HepG2 (cell line): ENCODE data around the gene OXLD1. TPM values are rescaled to one million over a fixed set of nuclear protein-coding genes. Genes with fewer than 3 reads are reported as not detected.

ENCODE experiments used
- GLMP ChIP-seq: sonication (generic); formaldehyde crosslinking; IDR thresholded peaks from 2 replicates; pipeline ENCODE4 v1.9.0; 2021; ENCODE audit warnings: missing genetic modification reagents, mild to moderate bottlenecking, borderline replicate concordance
- KDM1A ChIP-seq: IDR thresholded peaks from 2 replicates; pipeline ENCODE4 v1.6.1; 2016; ENCODE audit warnings: missing compliant biosample characterization
- NFAT5 ChIP-seq: sonication (generic); formaldehyde crosslinking; IDR thresholded peaks from 2 replicates; pipeline ENCODE4 v1.4.0; 2020; ENCODE audit warnings: missing genetic modification reagents
- NFATC3 ChIP-seq: sonication (generic); formaldehyde crosslinking; IDR thresholded peaks from 2 replicates; pipeline ENCODE4 v1.5.1; 2020; ENCODE audit warnings: mild to moderate bottlenecking, missing genetic modification reagents
- NFKB2 ChIP-seq: sonication (generic); formaldehyde crosslinking; IDR thresholded peaks from 2 replicates; pipeline ENCODE4 v1.4.0; 2020; ENCODE audit warnings: missing genetic modification reagents, borderline replicate concordance
- NFKBIZ ChIP-seq: IDR thresholded peaks from 2 replicates; pipeline ENCODE4 v1.6.1; 2018; ENCODE audit warnings: missing genetic modification reagents, missing compliant biosample characterization
- POLR2AphosphoS2 ChIP-seq: IDR thresholded peaks from 2 replicates; pipeline ENCODE4 v1.6.1; 2011; ENCODE audit warnings: low read depth, low read length, improper control_type of control experiment
- SALL1 ChIP-seq: sonication (generic); formaldehyde crosslinking; IDR thresholded peaks from 2 replicates; pipeline ENCODE4 v1.8.0; 2022; ENCODE audit warnings: mild to moderate bottlenecking, missing genetic modification reagents
- SATB2 ChIP-seq: sonication (generic); formaldehyde crosslinking; IDR thresholded peaks from 2 replicates; pipeline ENCODE4 v1.5.0; 2020; ENCODE audit warnings: missing genetic modification reagents
- TCF7 ChIP-seq: sonication (generic); IDR thresholded peaks from 2 replicates; pipeline ENCODE4 v1.6.1; 2016; ENCODE audit warnings: antibody characterized with exemption, low read depth
- ZHX1 ChIP-seq: sonication (generic); formaldehyde crosslinking; IDR thresholded peaks from 2 replicates; pipeline ENCODE4 v1.8.1; 2022; ENCODE audit warnings: low read depth, mild to moderate bottlenecking, missing genetic modification reagents
- ZNF30 ChIP-seq: sonication (generic); formaldehyde crosslinking; IDR thresholded peaks from 2 replicates; pipeline ENCODE4 v1.5.0; 2020; ENCODE audit warnings: mild to moderate bottlenecking, missing genetic modification reagents
- ZNF333 ChIP-seq: sonication (generic); formaldehyde crosslinking; IDR thresholded peaks from 2 replicates; pipeline ENCODE4 v1.4.0; 2020; ENCODE audit warnings: mild to moderate bottlenecking, missing genetic modification reagents, borderline replicate concordance
- ZNF34 ChIP-seq: sonication (generic); formaldehyde crosslinking; IDR thresholded peaks from 2 replicates; pipeline ENCODE4 v1.4.0; 2020; ENCODE audit warnings: mild to moderate bottlenecking, missing genetic modification reagents, borderline replicate concordance
- ZNF446 ChIP-seq: sonication (generic); formaldehyde crosslinking; IDR thresholded peaks from 2 replicates; pipeline ENCODE4 v1.5.0; 2020; ENCODE audit warnings: mild to moderate bottlenecking, missing genetic modification reagents
- ZZZ3 ChIP-seq: sonication (generic); formaldehyde crosslinking; IDR thresholded peaks from 2 replicates; pipeline ENCODE4 v1.4.0; 2020; ENCODE audit warnings: missing genetic modification reagents, mild to moderate bottlenecking, borderline replicate concordance
- polyA plus RNA-seq, 8 experiments: library from polyadenylated mRNA; depleted of rRNA in 3 of 8; stranded (reverse) in 7 of 8; unstranded in 1 of 8; fragments of >200 nt; fragmentation: Illumina TruSeq in 4 of 8; extraction: Trizol in 4 of 8; gene quantifications; 2 replicates each; pipeline versions ENCODE4 v1.2.1 to v1.2.3, GENCODE V29; 2011 to 2016; ENCODE audit warnings: low read depth in 4 of 8, missing spikeins in 1 of 8, mixed read lengths in 1 of 8; ENCODE audit not compliant: insufficient read depth in 1 of 8
- total RNA-seq, 5 experiments: library from RNA; depleted of rRNA; stranded (reverse); fragments of >200 nt; fragmentation: Illumina TruSeq; extraction: Trizol; gene quantifications; 2 replicates each; pipeline ENCODE4 v1.2.3, GENCODE V29; 2016; ENCODE audit warnings: low read depth in 1 of 5
- TF ChIP-seq, protein P1 (sequence below): sonication (generic); formaldehyde crosslinking; IDR thresholded peaks from 2 replicates; pipeline ENCODE4 v1.4.0; 2020; ENCODE audit warnings: missing genetic modification reagents

Gene OXLD1
- total and polyA plus RNA-seq, 2 of the 13 experiments (the other 11 are each of a cell fraction or from before 2014, with no cell fraction given), result 27.1 to 37.5 TPM

GRCh38 chr17:81702934-81703746 lies 36.7 kb upstream of the OXLD1 start, which contains the start of gene MRPL12 (continued):
- no peak for TF ChIP-seq NFAT5
- no peak; the same call in 1 of the 2 replicates for TF ChIP-seq ZNF446 (CRISPR knock-in tag)
- TF ChIP-seq ZNF30 (CRISPR knock-in tag), result peak; percentile 72; the same call in 1 of the 2 replicates
- TF ChIP-seq POLR2AphosphoS2, result no peak
- no peak for TF ChIP-seq TCF7
- no peak for TF ChIP-seq SATB2 (CRISPR knock-in tag)
- TF ChIP-seq SALL1 (CRISPR knock-in tag), result peak; percentile 90
- no peak for TF ChIP-seq GLMP
- peak; percentile 92 for TF ChIP-seq ZHX1
- TF ChIP-seq, protein P1, sequence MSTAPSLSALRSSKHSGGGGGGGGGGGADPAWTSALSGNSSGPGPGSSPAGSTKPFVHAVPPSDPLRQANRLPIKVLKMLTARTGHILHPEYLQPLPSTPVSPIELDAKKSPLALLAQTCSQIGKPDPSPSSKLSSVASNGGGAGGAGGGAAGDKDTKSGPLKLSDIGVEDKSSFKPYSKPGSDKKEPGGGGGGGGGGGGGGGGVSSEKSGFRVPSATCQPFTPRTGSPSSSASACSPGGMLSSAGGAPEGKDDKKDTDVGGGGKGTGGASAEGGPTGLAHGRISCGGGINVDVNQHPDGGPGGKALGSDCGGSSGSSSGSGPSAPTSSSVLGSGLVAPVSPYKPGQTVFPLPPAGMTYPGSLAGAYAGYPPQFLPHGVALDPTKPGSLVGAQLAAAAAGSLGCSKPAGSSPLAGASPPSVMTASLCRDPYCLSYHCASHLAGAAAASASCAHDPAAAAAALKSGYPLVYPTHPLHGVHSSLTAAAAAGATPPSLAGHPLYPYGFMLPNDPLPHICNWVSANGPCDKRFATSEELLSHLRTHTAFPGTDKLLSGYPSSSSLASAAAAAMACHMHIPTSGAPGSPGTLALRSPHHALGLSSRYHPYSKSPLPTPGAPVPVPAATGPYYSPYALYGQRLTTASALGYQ (CRISPR knock-in tag), result peak; percentile 71
- no peak for TF ChIP-seq ZNF333
- 0 out of 2 replicates have a peak, but pooled peaks have one; percentile 39 for TF ChIP-seq NFATC3 (CRISPR knock-in tag)
- no peak for TF ChIP-seq KDM1A (CRISPR knock-in tag)
- TF ChIP-seq NFKB2 (CRISPR knock-in tag), result peak; percentile 85; the same call in 1 of the 2 replicates
- TF ChIP-seq ZZZ3 (CRISPR knock-in tag), result peak; percentile 98
- TF ChIP-seq NFKBIZ, result peak; percentile 76; the same call in 1 of the 2 replicates
- peak; percentile 93 for TF ChIP-seq ZNF34 (CRISPR knock-in tag)
